Retinal pigment epithelial cell (primary cell): ENCODE measurements around the gene DIO3.
A peak's percentile ranks its signal among the peaks of the same experiment; 100 is the strongest.

Experiments used
- DNase-seq: peaks from one replicate; pipeline ENCODE4 v3.0.0-alpha.2; 2010; ENCODE audit warnings: low read depth
- H3K4me3 ChIP-seq: 2 replicates; pipeline ENCODE4 v1.5.1; 2011; ENCODE audit warnings: mild to moderate bottlenecking, low read length, control low read depth, moderate library complexity
- CTCF ChIP-seq: conservative IDR thresholded peaks from 2 replicates; pipeline ENCODE4 v1.5.1; 2011; ENCODE audit warnings: low read depth, low read length, control low read depth, inconsistent platforms

The DIO3 gene

GRCh38 chr14:101583715-101584054 lies 22.4 kb downstream of the DIO3 start:
- H3K4me3 ChIP-seq = no peak overlapping the region
- DNase-seq = no peak
- no peak for TF ChIP-seq CTCF

DNA sequence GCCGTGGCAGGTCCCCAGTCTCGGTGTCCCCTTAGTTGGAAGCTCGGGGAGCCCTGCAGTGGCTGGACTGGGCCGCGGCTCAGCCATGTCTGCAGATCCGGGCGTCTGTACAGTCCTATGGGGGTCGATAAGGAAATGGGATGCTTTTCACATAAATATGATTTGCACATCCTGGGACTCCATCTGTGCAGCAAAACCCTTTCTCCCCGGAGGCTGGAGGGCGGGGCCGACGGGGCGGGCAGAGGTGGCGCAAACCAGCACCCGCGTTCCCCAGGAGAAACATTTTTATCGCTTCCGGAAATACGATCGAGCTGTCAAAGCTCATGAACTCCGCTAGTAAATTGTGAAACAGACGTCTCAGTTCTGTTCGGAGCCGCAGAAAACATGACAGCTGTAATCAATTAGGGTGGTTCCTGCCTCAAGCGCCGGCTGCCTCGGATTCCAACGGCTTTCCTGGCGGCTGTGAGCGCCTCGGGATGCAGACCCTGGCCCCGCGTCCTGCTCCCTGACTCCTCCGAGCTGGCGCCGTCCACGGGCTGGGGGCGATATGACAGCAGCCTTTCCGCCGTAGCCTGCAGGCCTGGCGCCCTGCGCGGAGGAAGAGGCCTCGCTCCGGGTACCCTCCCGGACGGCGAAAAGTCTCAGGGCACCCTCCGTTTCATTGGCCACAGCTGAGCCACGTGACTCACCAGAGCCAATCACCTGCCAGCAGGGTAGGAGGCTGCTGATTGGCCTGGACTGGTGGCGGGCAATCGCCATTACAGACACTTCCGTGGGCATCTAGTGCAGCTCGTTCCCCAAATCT lies 23.0 kb downstream of the DIO3 start:
- no peak for TF ChIP-seq CTCF
- DNase-seq = no peak
- H3K4me3 ChIP-seq = no peak overlapping the region

GRCh38 chr14:101585211-101585610 lies 23.9 kb downstream of the DIO3 start:
- H3K4me3 ChIP-seq = no peak overlapping the region
- no peak for DNase-seq
- no peak for TF ChIP-seq CTCF

DNA sequence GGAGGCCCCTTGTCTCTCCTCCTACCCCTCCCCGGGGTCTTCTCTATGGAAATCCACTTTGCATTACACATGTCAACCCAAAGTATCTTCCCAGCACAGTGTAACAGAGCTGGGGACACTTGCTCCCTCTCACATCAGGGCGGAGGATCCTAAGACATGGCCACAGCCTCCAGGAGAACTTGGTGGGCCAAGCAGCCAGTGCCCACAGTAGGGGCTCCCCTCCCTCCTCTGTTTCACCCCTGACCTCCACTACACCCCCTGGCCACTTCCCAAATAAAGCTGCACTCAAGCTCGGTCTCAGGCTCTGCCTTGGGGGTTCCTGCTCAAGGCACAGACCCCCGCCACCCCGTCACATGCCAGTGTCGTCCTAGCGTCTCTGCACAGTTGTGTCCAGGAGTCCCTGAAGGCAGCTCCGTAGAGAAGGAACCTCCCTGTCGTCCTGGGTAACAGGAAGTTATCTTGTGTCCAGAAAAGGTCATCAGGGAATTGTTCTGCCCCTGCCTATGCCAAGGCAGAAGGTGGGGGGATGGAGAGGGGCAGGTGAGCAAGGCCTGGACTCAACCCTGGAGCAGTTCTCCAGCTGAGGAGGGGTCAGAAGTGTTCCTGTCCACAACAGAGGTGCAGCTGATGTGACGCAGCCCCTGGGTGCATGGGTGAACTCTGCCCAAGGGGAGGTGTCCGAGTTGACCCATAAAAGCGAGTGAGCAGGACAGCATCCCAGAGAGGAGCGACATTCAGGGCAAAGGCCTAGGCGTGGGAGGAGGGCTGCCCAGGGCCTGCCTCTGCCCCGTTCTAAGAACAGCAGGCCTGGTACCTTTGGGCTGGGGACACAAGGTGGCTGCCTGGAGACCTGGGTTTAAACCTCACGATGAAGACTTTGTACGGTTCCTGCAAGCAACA lies 25.5 kb downstream of the DIO3 start:
- H3K4me3 ChIP-seq = no peak overlapping the region
- no peak for TF ChIP-seq CTCF
- no peak for DNase-seq

DNA sequence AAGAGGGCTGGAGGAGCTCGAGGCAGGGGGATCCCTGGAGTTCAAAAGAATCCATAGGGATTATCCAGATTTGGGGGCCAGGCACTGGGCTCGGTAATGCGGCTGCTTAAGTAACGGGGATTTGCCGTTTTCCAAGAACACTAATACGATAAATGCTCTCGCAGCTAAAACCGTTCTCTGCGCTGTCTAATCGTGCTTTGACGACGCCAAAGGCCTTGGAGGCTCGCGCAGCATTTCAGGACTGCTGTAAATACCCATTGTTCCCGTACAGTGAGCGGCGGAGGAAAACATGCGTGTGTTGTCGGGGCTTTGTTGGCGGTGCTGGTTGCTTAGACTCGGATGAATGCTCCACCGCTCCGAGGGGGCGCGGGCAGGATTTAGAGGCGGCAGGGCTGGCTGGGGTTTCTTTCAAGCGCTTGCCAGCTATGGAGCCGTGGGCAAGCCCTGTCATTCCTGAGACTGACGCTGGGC lies 26.2 kb downstream of the DIO3 start:
- DNase-seq = peak; percentile 48
- no peak overlapping the region for H3K4me3 ChIP-seq

DNA sequence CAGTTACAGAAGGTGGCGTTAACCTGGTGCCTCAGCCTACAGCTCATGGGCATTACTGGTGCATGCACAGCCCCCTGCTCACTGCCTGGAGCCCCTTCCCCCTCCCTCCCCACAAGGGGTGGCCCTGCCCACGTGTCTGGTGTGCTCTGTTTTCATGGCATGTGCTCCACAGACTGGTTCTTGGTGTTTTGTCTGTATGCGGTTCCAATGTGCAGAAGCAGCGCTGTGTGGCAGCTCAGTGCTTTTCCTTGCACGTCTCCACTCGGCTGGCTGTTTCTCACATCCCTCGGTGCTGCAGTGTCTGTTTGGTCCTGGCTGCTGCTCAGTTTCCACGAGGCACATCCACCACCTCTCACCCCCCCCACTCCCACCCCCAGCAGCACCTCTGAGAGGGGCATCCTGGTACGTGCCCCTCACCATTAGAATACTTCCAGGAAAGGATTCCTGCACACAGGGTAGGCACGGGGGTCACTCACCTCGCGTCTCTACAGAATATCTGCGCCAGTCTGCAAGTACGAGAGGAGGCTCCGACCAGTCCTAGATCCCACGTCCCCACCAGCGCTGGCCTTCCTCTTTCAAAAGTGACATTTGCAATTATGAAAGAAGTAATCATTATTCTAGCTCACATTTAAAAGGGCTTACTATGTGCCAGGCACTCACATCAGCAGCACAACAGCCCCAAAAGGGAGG lies 27.1 kb downstream of the DIO3 start:
- DNase-seq = no peak
- H3K4me3 ChIP-seq = no peak overlapping the region
- TF ChIP-seq CTCF = no peak

More for the DNA sequence above, 26.2 kb downstream of the DIO3 start:
- no peak for TF ChIP-seq CTCF
